Liver (tissue), 9 donors: ENCODE results near the gene SRGAP1. TPM values are rescaled to one million over a fixed set of nuclear protein-coding genes. Genes with fewer than 3 reads are reported as not detected.
A peak's percentile ranks its signal among the peaks of the same experiment; 100 is the strongest.

Experiments used
- DNase-seq: peaks from one replicate; pipeline ENCODE4 v3.0.0-alpha.2; 2017; ENCODE audit warnings: low spot score
- H3K27ac ChIP-seq, 2 donors: one replicate each; pipeline ENCODE4 v1.7.0; 2013; ENCODE audit warnings: inconsistent platforms in 2 of 2, low read length in 2 of 2, control low read depth in 1 of 2, low read depth in 1 of 2, mild to moderate bottlenecking in 1 of 2
- H3K27me3 ChIP-seq, 4 donors: one replicate each; pipeline versions ENCODE4 v1.6.1 to v1.7.0; 2013; ENCODE audit warnings: low read length in 3 of 4, inconsistent platforms in 1 of 4, mild to moderate bottlenecking in 1 of 4, moderate library complexity in 1 of 4; ENCODE audit not compliant: control insufficient read depth in 4 of 4, insufficient read depth in 4 of 4
- H3K36me3 ChIP-seq, 4 donors: one replicate each; pipeline versions ENCODE4 v1.6.1 to v1.7.0; 2013; ENCODE audit warnings: low read length in 3 of 4, mild to moderate bottlenecking in 3 of 4, low read depth in 1 of 4, moderate library complexity in 1 of 4; ENCODE audit not compliant: control insufficient read depth in 4 of 4, insufficient read depth in 3 of 4
- H3K4me1 ChIP-seq, 4 donors: one replicate each; pipeline versions ENCODE4 v1.6.1 to v1.7.0; 2013; ENCODE audit warnings: low read length in 3 of 4, mild to moderate bottlenecking in 3 of 4, moderate library complexity in 1 of 4; ENCODE audit not compliant: control insufficient read depth in 4 of 4, insufficient read depth in 4 of 4
- H3K4me3 ChIP-seq, 3 donors: one replicate each; pipeline versions ENCODE4 v1.6.1 to v1.7.0; 2013; ENCODE audit warnings: low read length in 3 of 3, control low read depth in 1 of 3, low read depth in 1 of 3, mild to moderate bottlenecking in 1 of 3
- H3K9ac ChIP-seq, 2 donors: one replicate each; pipeline ENCODE4 v1.7.0; 2013; ENCODE audit warnings: low read length in 2 of 2, mild to moderate bottlenecking in 2 of 2, moderate library complexity in 2 of 2, control low read depth in 1 of 2, low read depth in 1 of 2
- H3K9me3 ChIP-seq, 4 donors: one replicate each; pipeline versions ENCODE4 v1.6.1 to v1.7.0; 2013; ENCODE audit warnings: low read length in 3 of 4; ENCODE audit not compliant: control insufficient read depth in 4 of 4
- EGR1 ChIP-seq, 2 donors: IDR thresholded peaks; 2 replicates each; pipeline ENCODE4 v1.6.1; 2016 to 2018; ENCODE audit warnings: antibody characterized with exemption in 2 of 2, low read depth in 2 of 2
- FOXA1 ChIP-seq: IDR thresholded peaks from 2 replicates; pipeline ENCODE4 v1.6.1; 2016; ENCODE audit warnings: antibody characterized with exemption
- GABPA ChIP-seq, 2 donors: IDR thresholded peaks in 1 of 2; conservative IDR thresholded peaks in 1 of 2; 2 replicates each; pipeline ENCODE4 v1.6.1; 2016; ENCODE audit warnings: antibody characterized with exemption in 2 of 2, mild to moderate bottlenecking in 1 of 2, moderate library complexity in 1 of 2
- HNF4G ChIP-seq: IDR thresholded peaks from 2 replicates; pipeline ENCODE4 v1.6.1; 2016; ENCODE audit warnings: antibody characterized with exemption
- JUND ChIP-seq, 2 donors: IDR thresholded peaks; 2 replicates each; pipeline ENCODE4 v1.6.1; 2016; ENCODE audit warnings: antibody characterized with exemption in 2 of 2
- NR2F2 ChIP-seq: IDR thresholded peaks from 2 replicates; pipeline ENCODE4 v1.6.1; 2016; ENCODE audit warnings: antibody characterized with exemption
- RAD21 ChIP-seq, 2 donors: IDR thresholded peaks; 2 replicates each; pipeline ENCODE4 v1.6.1; 2016; ENCODE audit warnings: antibody characterized with exemption in 2 of 2, mild to moderate bottlenecking in 2 of 2
- RXRA ChIP-seq, 2 donors: IDR thresholded peaks; 2 replicates each; pipeline ENCODE4 v1.6.1; 2017 to 2018; ENCODE audit warnings: antibody characterized with exemption in 2 of 2, mild to moderate bottlenecking in 1 of 2
- SP1 ChIP-seq: IDR thresholded peaks from 2 replicates; pipeline ENCODE4 v1.6.1; 2018; ENCODE audit warnings: antibody characterized with exemption, mild to moderate bottlenecking
- YY1 ChIP-seq: IDR thresholded peaks from 2 replicates; pipeline ENCODE4 v1.6.1; 2016; ENCODE audit warnings: antibody characterized with exemption, mild to moderate bottlenecking
- WGBS: extraction: QIAGEN DNeasy Blood & Tissue Kit; methylation state at CpG from one replicate; pipeline ENCODE4 v1.1.7; 2013; 5-methylcytosine and 5-hydroxymethylcytosine counted together
- polyA plus RNA-seq, 2 donors: library from polyadenylated mRNA; stranded (reverse) in 1 of 2; unstranded in 1 of 2; fragments of 200-250 nt in 1 of 2; fragments of >200 nt in 1 of 2; fragmentation: Nextera tagmentation in 1 of 2; extraction: Ambion mirVana in 1 of 2; gene quantifications; one replicate each; pipeline versions ENCODE4 v1.2.1 to v1.2.3, GENCODE V29; 2013 to 2015
- total RNA-seq, 2 donors: library from RNA; depleted of rRNA; stranded (reverse); fragments of >200 nt; gene quantifications; one replicate each; pipeline ENCODE4 v1.2.3, GENCODE V29; 2014
- TF ChIP-seq, protein P1 (sequence below): IDR thresholded peaks from 2 replicates; pipeline ENCODE4 v1.6.1; 2016; ENCODE audit warnings: antibody characterized with exemption, mild to moderate bottlenecking
- TF ChIP-seq, protein P2 (sequence below): IDR thresholded peaks from 2 replicates; pipeline ENCODE4 v1.6.1; 2016; ENCODE audit warnings: antibody characterized with exemption
- donor health status: healthy.
- donor health status: healthy.
- donor health status: healthy.
- donor health status: healthy.
- donor health status: healthy.

SRGAP1 gene
- total and polyA plus RNA-seq, 4 donors = 0.28 to 1.3 (median 0.85) TPM

DNA sequence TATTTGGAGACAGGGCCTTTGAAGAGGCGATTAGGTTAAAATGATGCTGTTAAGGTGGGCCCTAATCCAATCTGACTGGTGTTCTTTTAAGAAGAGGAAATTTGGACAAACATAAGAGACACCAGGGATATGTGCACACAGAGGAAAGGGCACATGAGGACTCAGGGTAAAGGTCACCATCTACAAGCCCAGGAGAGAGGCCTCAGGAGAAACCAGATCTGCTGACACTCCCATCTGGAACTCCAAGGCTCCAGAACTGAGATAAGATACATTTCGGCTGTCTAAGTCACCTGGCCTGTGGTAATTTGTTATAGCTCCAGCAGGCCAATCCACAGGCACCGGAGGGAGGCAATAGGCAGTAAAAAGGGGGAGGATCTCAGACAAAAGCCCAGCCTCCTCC, 329.0 kb downstream of the SRGAP1 start:
- Histone ChIP-seq H3K4me1 (peaks cover 0 to 5% (median 1%) of the 10 kb centered on the region in 4 donors), H3K27me3 (no peaks in the 10 kb centered on the region), H3K27ac (no peak overlapping the region), H3K4me3 (no peak overlapping the region), H3K36me3 (no peaks in the 10 kb centered on the region), H3K9ac (no peak overlapping the region), H3K9me3 (no peaks in the 10 kb centered on the region)
- DNase-seq = no peak
- WGBS = 80% methylated on average over 3 of the region's 3 CpGs
- TF ChIP-seq, protein P1, sequence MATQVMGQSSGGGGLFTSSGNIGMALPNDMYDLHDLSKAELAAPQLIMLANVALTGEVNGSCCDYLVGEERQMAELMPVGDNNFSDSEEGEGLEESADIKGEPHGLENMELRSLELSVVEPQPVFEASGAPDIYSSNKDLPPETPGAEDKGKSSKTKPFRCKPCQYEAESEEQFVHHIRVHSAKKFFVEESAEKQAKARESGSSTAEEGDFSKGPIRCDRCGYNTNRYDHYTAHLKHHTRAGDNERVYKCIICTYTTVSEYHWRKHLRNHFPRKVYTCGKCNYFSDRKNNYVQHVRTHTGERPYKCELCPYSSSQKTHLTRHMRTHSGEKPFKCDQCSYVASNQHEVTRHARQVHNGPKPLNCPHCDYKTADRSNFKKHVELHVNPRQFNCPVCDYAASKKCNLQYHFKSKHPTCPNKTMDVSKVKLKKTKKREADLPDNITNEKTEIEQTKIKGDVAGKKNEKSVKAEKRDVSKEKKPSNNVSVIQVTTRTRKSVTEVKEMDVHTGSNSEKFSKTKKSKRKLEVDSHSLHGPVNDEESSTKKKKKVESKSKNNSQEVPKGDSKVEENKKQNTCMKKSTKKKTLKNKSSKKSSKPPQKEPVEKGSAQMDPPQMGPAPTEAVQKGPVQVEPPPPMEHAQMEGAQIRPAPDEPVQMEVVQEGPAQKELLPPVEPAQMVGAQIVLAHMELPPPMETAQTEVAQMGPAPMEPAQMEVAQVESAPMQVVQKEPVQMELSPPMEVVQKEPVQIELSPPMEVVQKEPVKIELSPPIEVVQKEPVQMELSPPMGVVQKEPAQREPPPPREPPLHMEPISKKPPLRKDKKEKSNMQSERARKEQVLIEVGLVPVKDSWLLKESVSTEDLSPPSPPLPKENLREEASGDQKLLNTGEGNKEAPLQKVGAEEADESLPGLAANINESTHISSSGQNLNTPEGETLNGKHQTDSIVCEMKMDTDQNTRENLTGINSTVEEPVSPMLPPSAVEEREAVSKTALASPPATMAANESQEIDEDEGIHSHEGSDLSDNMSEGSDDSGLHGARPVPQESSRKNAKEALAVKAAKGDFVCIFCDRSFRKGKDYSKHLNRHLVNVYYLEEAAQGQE = no peak
- TF ChIP-seq JUND (IDR thresholded peaks at IDR 0.05) (no peak), YY1 (no peak), SP1 (no peak), RXRA (IDR thresholded peaks at IDR 0.05) (peak in 1 of 2 donors; percentile 13), FOXA1 (no peak), EGR1 (IDR thresholded peaks at IDR 0.05; ENCODE audit: low read depth in 2 of 2) (no peak), GABPA (IDR thresholded peaks at IDR 0.05 in 1 of 2, conservative IDR thresholded peaks at IDR 0.05 in 1 of 2) (no peak)

DNA sequence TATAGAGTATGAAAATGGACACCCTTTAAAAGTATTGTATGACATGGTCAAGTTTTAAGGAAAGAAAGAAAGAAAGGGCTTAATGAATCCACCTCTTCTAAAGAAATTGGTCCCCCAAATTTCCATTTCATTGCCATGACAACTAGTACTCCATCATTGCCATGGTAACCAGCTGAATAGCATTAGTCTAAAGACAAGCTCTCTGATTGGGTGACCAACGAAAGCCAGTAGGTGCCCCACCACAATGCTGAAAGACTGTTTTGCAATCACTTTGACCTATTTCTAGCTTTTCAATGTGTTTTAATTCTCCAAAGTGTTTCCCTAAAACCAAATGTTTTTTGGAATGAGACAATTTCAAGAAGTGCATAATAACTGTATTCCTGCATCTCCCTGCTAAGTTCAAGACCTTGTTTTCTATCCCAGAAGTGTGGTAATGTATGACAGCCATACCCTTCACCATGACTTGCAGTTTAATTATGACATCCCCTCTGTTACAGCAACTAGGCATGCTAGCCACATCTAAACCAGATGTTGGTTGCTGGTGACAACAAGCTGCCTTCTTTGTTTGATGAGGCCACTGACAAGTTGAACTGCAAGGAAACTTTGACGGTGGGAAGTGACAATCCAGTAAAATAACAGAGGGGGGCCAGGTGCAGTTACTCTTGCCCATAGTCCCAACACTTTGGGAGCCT, 330.9 kb downstream of the SRGAP1 start:
- WGBS = 80% methylated on average over 2 of the region's 2 CpGs
- Histone ChIP-seq H3K27me3 (no peaks in the 10 kb centered on the region), H3K9me3 (no peaks in the 10 kb centered on the region), H3K4me3 (no peak overlapping the region), H3K9ac (no peak overlapping the region), H3K27ac (no peak overlapping the region), H3K36me3 (no peaks in the 10 kb centered on the region), H3K4me1 (peaks cover 0 to 5% (median 1%) of the 10 kb centered on the region in 4 donors)
- no peak for TF ChIP-seq SP1
- TF ChIP-seq RAD21 (IDR thresholded peaks at IDR 0.05) = no peak
- TF ChIP-seq, protein P2, sequence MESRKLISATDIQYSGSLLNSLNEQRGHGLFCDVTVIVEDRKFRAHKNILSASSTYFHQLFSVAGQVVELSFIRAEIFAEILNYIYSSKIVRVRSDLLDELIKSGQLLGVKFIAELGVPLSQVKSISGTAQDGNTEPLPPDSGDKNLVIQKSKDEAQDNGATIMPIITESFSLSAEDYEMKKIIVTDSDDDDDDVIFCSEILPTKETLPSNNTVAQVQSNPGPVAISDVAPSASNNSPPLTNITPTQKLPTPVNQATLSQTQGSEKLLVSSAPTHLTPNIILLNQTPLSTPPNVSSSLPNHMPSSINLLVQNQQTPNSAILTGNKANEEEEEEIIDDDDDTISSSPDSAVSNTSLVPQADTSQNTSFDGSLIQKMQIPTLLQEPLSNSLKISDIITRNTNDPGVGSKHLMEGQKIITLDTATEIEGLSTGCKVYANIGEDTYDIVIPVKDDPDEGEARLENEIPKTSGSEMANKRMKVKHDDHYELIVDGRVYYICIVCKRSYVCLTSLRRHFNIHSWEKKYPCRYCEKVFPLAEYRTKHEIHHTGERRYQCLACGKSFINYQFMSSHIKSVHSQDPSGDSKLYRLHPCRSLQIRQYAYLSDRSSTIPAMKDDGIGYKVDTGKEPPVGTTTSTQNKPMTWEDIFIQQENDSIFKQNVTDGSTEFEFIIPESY = no peak
- no peak for TF ChIP-seq HNF4G
- TF ChIP-seq EGR1 (IDR thresholded peaks at IDR 0.05; ENCODE audit: low read depth in 2 of 2) = no peak
- no peak for DNase-seq

DNA sequence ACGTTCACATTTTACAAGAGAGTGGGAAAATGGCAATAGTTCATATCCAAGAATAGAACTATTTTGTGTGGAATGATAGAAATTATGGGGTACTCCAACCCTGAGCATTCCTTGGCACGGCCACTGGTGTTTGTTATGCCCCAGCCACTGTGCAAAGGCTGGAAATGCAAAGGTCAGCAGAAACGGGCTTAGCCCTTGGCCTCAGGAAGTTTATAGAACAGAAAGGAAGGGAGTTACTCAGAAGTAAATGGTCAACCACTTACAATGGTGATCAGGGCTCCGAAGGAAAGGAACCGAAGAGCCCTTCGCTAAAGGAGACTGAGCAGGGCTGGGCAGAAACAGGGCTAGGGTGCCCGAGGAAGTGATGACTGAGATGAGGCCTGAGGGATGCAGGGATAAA, 332.5 kb downstream of the SRGAP1 start:
- no peak overlapping the region for H3K27ac ChIP-seq
- 69% methylated on average over 7 of the region's 7 CpGs for WGBS
- TF ChIP-seq NR2F2 (peak; percentile 62), YY1 (no peak)
- H3K27me3 ChIP-seq = no peaks in the 10 kb centered on the region
- no peak overlapping the region for H3K4me3 ChIP-seq
- H3K9me3 ChIP-seq = no peaks in the 10 kb centered on the region
- DNase-seq = no peak
- no peaks in the 10 kb centered on the region for H3K36me3 ChIP-seq
- no peak overlapping the region for H3K9ac ChIP-seq
- peaks cover 0 to 6% (median 1%) of the 10 kb centered on the region in 4 donors for H3K4me1 ChIP-seq
